Suprapubic skin (tissue), 4 donors: Measurements from ENCODE around the gene AGAP1. TPM values are rescaled to one million over a fixed set of nuclear protein-coding genes. Genes with fewer than 3 reads are reported as not detected.

Experiments used
- DNase-seq, 2 donors: peaks; one replicate each; pipeline ENCODE4 v3.0.0-alpha.2; 2019; ENCODE audit warnings: low spot score in 2 of 2
- H3K27ac ChIP-seq: fragments of 200-600 bp; sonication (generic); one replicate; pipeline ENCODE4 v1.5.1; 2019
- H3K27me3 ChIP-seq: fragments of 200-600 bp; sonication (generic); one replicate; pipeline ENCODE4 v1.5.1; 2019
- H3K36me3 ChIP-seq: fragments of 200-600 bp; sonication (generic); one replicate; pipeline ENCODE4 v1.5.1; 2019
- H3K4me1 ChIP-seq: fragments of 200-600 bp; sonication (generic); one replicate; pipeline ENCODE4 v1.5.1; 2019
- H3K4me3 ChIP-seq: fragments of 200-600 bp; sonication (generic); one replicate; pipeline ENCODE4 v1.5.1; 2019; ENCODE audit warnings: mild to moderate bottlenecking
- H3K9me3 ChIP-seq: fragments of 200-600 bp; sonication (generic); one replicate; pipeline ENCODE4 v1.5.1; 2019
- EP300 ChIP-seq: sonication (generic); formaldehyde crosslinking; IDR thresholded peaks from one replicate; pipeline ENCODE4 v1.6.1; 2017; ENCODE audit warnings: antibody characterized with exemption
- POLR2A ChIP-seq, 2 donors: fragments of 450-650 bp; IDR thresholded peaks; one replicate each; pipeline ENCODE4 v1.6.1; 2017; ENCODE audit warnings: antibody characterized with exemption in 2 of 2, mild to moderate bottlenecking in 2 of 2, moderate library complexity in 2 of 2
- POLR2AphosphoS5 ChIP-seq, 3 donors: sonication (generic); formaldehyde crosslinking; IDR thresholded peaks; one replicate each; pipeline ENCODE4 v1.6.1; 2017; ENCODE audit warnings: antibody characterized with exemption in 3 of 3
- WGBS: methylation state at CpG from one replicate; pipeline ENCODE4 v1.1.5; 2018; 5-methylcytosine and 5-hydroxymethylcytosine counted together
- total RNA-seq, 4 donors: library from RNA; depleted of rRNA; stranded (reverse); fragments of >200 nt; gene quantifications; one replicate each; pipeline ENCODE4 v1.1.0, GENCODE V29; 2016
- TF ChIP-seq, protein P1 (sequence below), 2 donors: fragments of 200-600 bp in 1 of 2; fragments of 450-650 bp in 1 of 2; sonication (generic) in 1 of 2; IDR thresholded peaks; one replicate each; pipeline ENCODE4 v1.5.1; 2016 to 2019; ENCODE audit warnings: antibody characterized with exemption in 2 of 2, mild to moderate bottlenecking in 1 of 2, moderate library complexity in 1 of 2

Gene AGAP1
- total RNA-seq, 4 donors from 2014 or later = 14.1 to 30.7 (median 19.4) TPM

DNA sequence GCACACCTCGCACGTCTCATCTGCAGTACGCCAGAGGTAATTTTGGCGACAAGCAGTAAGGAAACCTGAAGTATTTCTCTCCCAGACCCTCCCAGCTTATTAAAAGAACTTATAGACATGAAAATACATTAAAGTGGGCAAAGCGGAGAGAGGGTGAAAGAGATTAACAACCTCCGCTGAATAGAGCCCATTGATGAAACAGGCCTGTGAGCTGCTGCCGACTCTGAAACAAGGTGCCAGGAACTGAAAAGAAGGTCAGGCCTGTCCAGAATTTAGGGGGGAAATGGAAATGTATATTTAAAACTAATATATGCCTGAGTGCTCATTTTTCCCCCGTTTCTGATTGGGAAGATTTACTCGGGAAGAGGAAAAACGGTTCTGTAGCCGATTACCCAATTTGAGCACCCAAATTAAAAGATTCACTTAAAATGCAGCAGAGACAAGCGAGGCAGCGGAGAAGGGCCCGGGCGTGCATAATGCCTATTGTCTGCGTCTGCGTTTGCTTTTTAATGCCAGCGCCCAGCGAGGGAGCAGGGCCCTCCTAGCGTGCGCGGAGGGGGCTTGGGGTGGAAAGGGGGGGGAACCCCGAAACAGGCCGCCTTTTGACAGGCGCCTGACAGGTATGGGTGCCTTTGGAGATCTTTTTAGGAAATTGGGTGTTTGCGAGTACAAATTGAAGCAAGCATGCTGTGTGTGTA, 358.1 kb downstream of the AGAP1 start:
- DNase-seq = no peak
- H3K9me3 ChIP-seq = no peaks in the 10 kb centered on the region
- no peaks in the 10 kb centered on the region for H3K27me3 ChIP-seq
- H3K27ac ChIP-seq = no peak overlapping the region
- no peaks in the 10 kb centered on the region for H3K36me3 ChIP-seq
- no peak overlapping the region for H3K4me3 ChIP-seq
- no peak for TF ChIP-seq EP300
- H3K4me1 ChIP-seq = no peaks in the 10 kb centered on the region
- 94% methylated on average over 26 of the region's 26 CpGs for WGBS

- H3K9me3 ChIP-seq = no peaks in the 10 kb centered on the region
- WGBS = 83% methylated on average over 11 of the region's 11 CpGs
- TF ChIP-seq POLR2A (IDR thresholded peaks at IDR 0.05) (no peak), POLR2AphosphoS5 (IDR thresholded peaks at IDR 0.05) (no peak), EP300 (no peak)
- TF ChIP-seq, protein P1, sequence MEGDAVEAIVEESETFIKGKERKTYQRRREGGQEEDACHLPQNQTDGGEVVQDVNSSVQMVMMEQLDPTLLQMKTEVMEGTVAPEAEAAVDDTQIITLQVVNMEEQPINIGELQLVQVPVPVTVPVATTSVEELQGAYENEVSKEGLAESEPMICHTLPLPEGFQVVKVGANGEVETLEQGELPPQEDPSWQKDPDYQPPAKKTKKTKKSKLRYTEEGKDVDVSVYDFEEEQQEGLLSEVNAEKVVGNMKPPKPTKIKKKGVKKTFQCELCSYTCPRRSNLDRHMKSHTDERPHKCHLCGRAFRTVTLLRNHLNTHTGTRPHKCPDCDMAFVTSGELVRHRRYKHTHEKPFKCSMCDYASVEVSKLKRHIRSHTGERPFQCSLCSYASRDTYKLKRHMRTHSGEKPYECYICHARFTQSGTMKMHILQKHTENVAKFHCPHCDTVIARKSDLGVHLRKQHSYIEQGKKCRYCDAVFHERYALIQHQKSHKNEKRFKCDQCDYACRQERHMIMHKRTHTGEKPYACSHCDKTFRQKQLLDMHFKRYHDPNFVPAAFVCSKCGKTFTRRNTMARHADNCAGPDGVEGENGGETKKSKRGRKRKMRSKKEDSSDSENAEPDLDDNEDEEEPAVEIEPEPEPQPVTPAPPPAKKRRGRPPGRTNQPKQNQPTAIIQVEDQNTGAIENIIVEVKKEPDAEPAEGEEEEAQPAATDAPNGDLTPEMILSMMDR (IDR thresholded peaks at IDR 0.05) = no peak
- no peaks in the 10 kb centered on the region for H3K36me3 ChIP-seq
- H3K4me3 ChIP-seq = no peak overlapping the region
- H3K4me1 ChIP-seq = no peaks in the 10 kb centered on the region
- no peak for DNase-seq
- H3K27ac ChIP-seq = no peak overlapping the region
- H3K27me3 ChIP-seq = no peaks in the 10 kb centered on the region
Observed at GRCh38 chr2:235852526-235852920, 358.7 kb downstream of the AGAP1 start.

DNA sequence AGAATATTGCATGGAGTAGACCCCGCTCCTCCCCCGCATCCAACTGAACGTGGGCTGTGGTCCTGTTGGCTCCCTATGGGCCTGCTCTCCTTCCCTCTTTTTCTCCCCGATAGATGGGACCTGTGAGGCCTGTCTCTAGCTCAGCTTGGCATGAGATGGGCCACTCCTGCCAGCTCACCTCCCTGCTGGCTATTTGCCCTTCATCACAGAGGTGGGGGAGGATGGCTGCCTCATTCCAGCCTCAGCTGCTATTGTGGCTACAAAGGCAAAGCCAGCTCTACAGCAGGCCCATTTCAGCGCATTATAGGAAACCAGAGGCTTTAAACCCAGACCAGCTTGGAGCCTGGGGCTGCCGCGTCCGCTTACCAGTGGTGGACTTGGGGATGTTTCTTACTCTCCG, 360.4 kb downstream of the AGAP1 start:
- Histone ChIP-seq H3K9me3 (no peaks in the 10 kb centered on the region), H3K36me3 (no peaks in the 10 kb centered on the region), H3K4me1 (peaks cover under 1% of the 10 kb centered on the region), H3K27me3 (no peaks in the 10 kb centered on the region), H3K4me3 (no peak overlapping the region), H3K27ac (no peak overlapping the region)
- no peak for TF ChIP-seq POLR2A (IDR thresholded peaks at IDR 0.05)
- no peak for TF ChIP-seq EP300
- TF ChIP-seq POLR2AphosphoS5 (IDR thresholded peaks at IDR 0.05) = no peak
- TF ChIP-seq, protein P1 (IDR thresholded peaks at IDR 0.05) = no peak
- no peak for DNase-seq
- WGBS = 91% methylated on average over 9 of the region's 9 CpGs

DNA sequence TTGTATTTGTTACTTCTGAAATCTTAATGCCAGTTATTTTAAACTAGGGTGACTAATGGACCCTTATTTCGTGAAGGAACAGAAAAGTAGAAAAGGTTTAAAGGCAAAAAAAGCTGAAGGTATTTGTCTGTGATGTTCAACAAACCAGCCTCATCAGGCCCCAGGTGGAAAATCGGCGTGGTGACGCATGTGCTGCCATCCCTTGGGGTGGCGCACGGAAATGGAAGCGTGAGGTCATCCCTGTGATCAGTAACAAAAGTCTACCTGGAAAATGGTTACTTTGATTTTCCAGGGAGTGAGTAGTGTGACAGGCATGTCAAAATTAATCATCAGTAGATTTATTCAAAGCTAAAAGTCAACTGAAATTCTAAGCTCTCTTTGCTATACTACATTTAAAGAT, 361.2 kb downstream of the AGAP1 start:
- H3K27ac ChIP-seq = no peak overlapping the region
- H3K4me1 ChIP-seq = peaks cover 6% of the 10 kb centered on the region
- no peaks in the 10 kb centered on the region for H3K27me3 ChIP-seq
- no peak for DNase-seq
- no peak overlapping the region for H3K4me3 ChIP-seq
- H3K36me3 ChIP-seq = no peaks in the 10 kb centered on the region
- 96% methylated on average over 7 of the region's 7 CpGs for WGBS
- TF ChIP-seq, protein P1 (IDR thresholded peaks at IDR 0.05) = no peak
- TF ChIP-seq POLR2AphosphoS5 (IDR thresholded peaks at IDR 0.05) = no peak
- no peak for TF ChIP-seq POLR2A (IDR thresholded peaks at IDR 0.05)
- no peak for TF ChIP-seq EP300
- H3K9me3 ChIP-seq = no peaks in the 10 kb centered on the region

DNA sequence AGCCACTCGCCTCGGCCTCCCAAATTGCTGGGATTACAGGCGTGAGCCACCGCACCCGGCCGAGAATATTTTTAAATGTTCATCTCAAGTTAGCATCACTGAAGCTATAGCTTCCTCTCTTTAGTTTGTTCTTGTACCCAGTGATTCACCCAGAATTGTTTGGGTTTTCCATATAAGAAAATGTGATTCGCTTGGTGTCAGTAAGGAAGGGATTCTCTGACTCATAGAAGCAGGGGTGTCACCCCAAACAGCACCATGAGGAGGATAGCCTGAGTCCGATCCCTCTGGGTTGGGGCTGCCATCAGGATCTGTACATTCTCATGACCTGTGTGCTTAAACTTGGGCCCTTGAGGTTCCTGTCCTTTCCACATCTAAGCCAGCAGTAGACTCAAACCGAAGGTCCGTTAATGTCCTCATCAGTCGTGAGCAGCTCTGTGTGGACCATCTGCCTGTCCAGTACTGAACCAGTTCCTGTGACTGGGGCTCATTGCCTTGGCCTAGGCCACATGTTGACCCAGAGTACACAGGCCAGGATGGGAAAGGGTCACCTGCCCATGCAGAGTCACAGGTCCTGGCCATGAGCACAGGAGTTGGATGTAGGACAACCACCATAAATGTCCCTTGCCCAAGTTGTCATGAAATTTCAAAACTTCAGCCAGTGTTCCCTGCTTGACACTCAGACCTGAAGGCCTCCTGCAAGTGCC, 362.5 kb downstream of the AGAP1 start:
- TF ChIP-seq, protein P1 (IDR thresholded peaks at IDR 0.05) = no peak
- no peak for TF ChIP-seq POLR2A (IDR thresholded peaks at IDR 0.05)
- no peak for TF ChIP-seq EP300
- no peak for TF ChIP-seq POLR2AphosphoS5 (IDR thresholded peaks at IDR 0.05)
- DNase-seq = no peak
- H3K9me3 ChIP-seq = no peaks in the 10 kb centered on the region
- H3K27me3 ChIP-seq = no peaks in the 10 kb centered on the region
- H3K36me3 ChIP-seq = no peaks in the 10 kb centered on the region
- whole genome bisulfite sequencing = 95% methylated on average over 10 of the region's 11 CpGs
- H3K27ac ChIP-seq = no peak overlapping the region
- peaks cover 6% of the 10 kb centered on the region for H3K4me1 ChIP-seq
- H3K4me3 ChIP-seq = no peak overlapping the region
